HCT116 (cell line): Measurements from ENCODE around the gene AVL9. TPM values are rescaled to one million over a fixed set of nuclear protein-coding genes. Genes with fewer than 3 reads are reported as not detected.

Experiments used
- ATAC-seq: fragments of 200-7000 bp; cut with Tn5 transposase; 2 replicates; pipeline ENCODE4 v1.9.1; 2020; ENCODE audit warnings: mild to moderate bottlenecking, moderate library complexity
- BruUV-seq: library from RNA; stranded (reverse); fragments of 400-500 nt; replicated peaks from 2 replicates; lab custom pipeline; 2021; lab: Mats Ljungman, UMichigan
- CTCF ChIA-PET: fragments of 300-600 bp; sonication (Branson Sonifier 250); formaldehyde crosslinking; loops from one replicate; lab custom pipeline; 2021; ENCODE audit warnings: antibody characterized with exemption; lab: Charles Lee
- POLR2A ChIA-PET: fragments of 300-600, 350-600 bp; sonication (Branson Sonifier 250); formaldehyde crosslinking; loops from one replicate; lab custom pipeline; 2021; ENCODE audit warnings: antibody characterized with exemption; lab: Charles Lee
- RAD21 ChIA-PET, 2 experiments: fragments of 300-600 bp; sonication (Branson Sonifier 250); formaldehyde crosslinking; loops; one replicate each; lab custom pipeline; 2023; ENCODE audit warnings: low total read pairs in 2 of 2; ENCODE audit not compliant: uncharacterized antibody in 2 of 2, unreplicated experiment in 2 of 2, low non-redundant PET in 1 of 2; lab: Charles Lee
- DNase-seq: peaks from one replicate; pipeline ENCODE4 v3.0.0-alpha.2; 2010; ENCODE audit warnings: low read depth, low spot score
- H2AFZ ChIP-seq: fragments of 200-600 bp; shearing (Covaris generic), sonication (generic); 2 replicates; pipeline ENCODE4 v1.6.1; 2017; ENCODE audit warnings: low read depth, mixed run types, mixed read lengths, antibody characterized with exemption, low read length; ENCODE audit not compliant: poor library complexity, severe bottlenecking
- H3K27ac ChIP-seq: 2 replicates; pipeline ENCODE4 v1.5.1; 2012; ENCODE audit warnings: low read depth, low read length
- H3K27me3 ChIP-seq: fragments of 200-600 bp; sonication (generic); 2 replicates; pipeline ENCODE4 v1.6.1; 2016; ENCODE audit warnings: mixed run types, low read length, mixed read lengths; ENCODE audit not compliant: insufficient read depth
- H3K36me3 ChIP-seq, 2 experiments: fragments of 200-500 bp in 1 of 2; fragments of 200-600 bp in 1 of 2; sonication (Bioruptor generic) in 1 of 2; sonication (generic) in 1 of 2; 2 replicates each; pipeline versions ENCODE4 v1.5.1 to v1.6.1; 2014 to 2016; ENCODE audit warnings: low read length in 2 of 2, inconsistent platforms in 1 of 2, mixed read lengths in 1 of 2, mixed run types in 1 of 2; ENCODE audit not compliant: insufficient read depth in 2 of 2, control insufficient read depth in 1 of 2
- H3K4me1 ChIP-seq, 2 experiments: fragments of 200-600 bp in 1 of 2; sonication (generic) in 1 of 2; 2 replicates each; pipeline versions ENCODE4 v1.5.1 to v1.6.1; 2012 to 2017; ENCODE audit warnings: low read length in 2 of 2, inconsistent platforms in 1 of 2, mild to moderate bottlenecking in 1 of 2, mixed read lengths in 1 of 2, mixed run types in 1 of 2, moderate library complexity in 1 of 2; ENCODE audit not compliant: insufficient read depth in 2 of 2, control insufficient read depth in 1 of 2
- H3K4me2 ChIP-seq: fragments of 200-600 bp; sonication (generic); 2 replicates; pipeline ENCODE4 v1.6.1; 2017; ENCODE audit warnings: mixed run types, low read length, mixed read lengths
- H3K4me3 ChIP-seq, 2 experiments: fragments of 200-600 bp in 1 of 2; sonication (generic) in 1 of 2; replicated peaks in 1 of 2; 2 replicates each; pipeline ENCODE4 v1.5.1; 2011 to 2016; ENCODE audit warnings: low read length in 2 of 2, control low read depth in 1 of 2, low read depth in 1 of 2, mild to moderate bottlenecking in 1 of 2, mixed read lengths in 1 of 2, mixed run types in 1 of 2
- H3K79me2 ChIP-seq: fragments of 200-600 bp; sonication (generic); 2 replicates; pipeline ENCODE4 v1.6.1; 2017; ENCODE audit warnings: mild to moderate bottlenecking, mixed run types, low read length, moderate library complexity, mixed read lengths; ENCODE audit not compliant: insufficient read depth
- H3K9ac ChIP-seq: fragments of 200-600 bp; sonication (generic); 2 replicates; pipeline ENCODE4 v1.6.1; 2016; ENCODE audit warnings: low read length, mixed read lengths
- H3K9me2 ChIP-seq: fragments of 200-600 bp; sonication (generic), shearing (Covaris generic); 2 replicates; pipeline ENCODE4 v1.6.1; 2017; ENCODE audit warnings: mixed run types, mild to moderate bottlenecking, moderate library complexity; ENCODE audit not compliant: insufficient read depth
- H3K9me3 ChIP-seq, 2 experiments: fragments of 200-500 bp in 1 of 2; fragments of 200-600 bp in 1 of 2; sonication (Bioruptor generic) in 1 of 2; sonication (generic) in 1 of 2; 2 replicates each; pipeline ENCODE4 v1.6.1; 2014 to 2017; ENCODE audit warnings: low read length in 2 of 2, mixed read lengths in 2 of 2, inconsistent platforms in 1 of 2, low read depth in 1 of 2, mild to moderate bottlenecking in 1 of 2, mixed run types in 1 of 2, moderate library complexity in 1 of 2; ENCODE audit not compliant: control insufficient read depth in 1 of 2, insufficient read depth in 1 of 2
- H4K20me1 ChIP-seq: fragments of 200-600 bp; sonication (generic), shearing (Covaris generic); 2 replicates; pipeline ENCODE4 v1.6.1; 2017; ENCODE audit warnings: mixed run types, mild to moderate bottlenecking, moderate library complexity; ENCODE audit not compliant: insufficient read depth
- CBX3 ChIP-seq: IDR thresholded peaks from 2 replicates; pipeline ENCODE4 v1.6.1; 2012; ENCODE audit warnings: low read depth
- CEBPB ChIP-seq: IDR thresholded peaks from 2 replicates; pipeline ENCODE4 v1.6.1; 2012; ENCODE audit warnings: low read depth
- EGR1 ChIP-seq: IDR thresholded peaks from 2 replicates; pipeline ENCODE4 v1.6.1; 2012; ENCODE audit warnings: low read depth
- ELF1 ChIP-seq: IDR thresholded peaks from 2 replicates; pipeline ENCODE4 v1.6.1; 2012; ENCODE audit warnings: low read depth, borderline replicate concordance
- EZH2 ChIP-seq: fragments of 200-600 bp; sonication (generic); IDR thresholded peaks from 2 replicates; pipeline ENCODE4 v1.6.1; 2017; ENCODE audit warnings: antibody characterized with exemption, mixed run types
- FOSL1 ChIP-seq: IDR thresholded peaks from 2 replicates; pipeline ENCODE4 v1.6.1; 2012; ENCODE audit warnings: low read depth
- JUND ChIP-seq: IDR thresholded peaks from 2 replicates; pipeline ENCODE4 v1.6.1; 2012
- MAX ChIP-seq: IDR thresholded peaks from 2 replicates; pipeline ENCODE4 v1.6.1; 2012
- POLR2A ChIP-seq: IDR thresholded peaks from 2 replicates; pipeline ENCODE4 v1.7.0; 2011; ENCODE audit warnings: borderline replicate concordance; ENCODE audit not compliant: insufficient read depth, insufficient read length; ENCODE audit errors: extremely low read depth
- POLR2AphosphoS5 ChIP-seq: IDR thresholded peaks from 2 replicates; pipeline ENCODE4 v1.6.1; 2011; ENCODE audit warnings: mild to moderate bottlenecking, low read depth, low read length, moderate library complexity
- RAD21 ChIP-seq: IDR thresholded peaks from 2 replicates; pipeline ENCODE4 v1.6.1; 2012; ENCODE audit warnings: low read depth, mild to moderate bottlenecking
- SIN3A ChIP-seq: IDR thresholded peaks from 2 replicates; pipeline ENCODE4 v1.6.1; 2012; ENCODE audit warnings: low read depth
- SP1 ChIP-seq: IDR thresholded peaks from 2 replicates; pipeline ENCODE4 v1.6.1; 2012; ENCODE audit warnings: low read depth
- TCF7L2 ChIP-seq: IDR thresholded peaks from 2 replicates; pipeline ENCODE4 v1.7.0; 2011; ENCODE audit warnings: borderline replicate concordance, inconsistent platforms; ENCODE audit not compliant: insufficient read depth, insufficient read length; ENCODE audit errors: extremely low read depth
- YY1 ChIP-seq: IDR thresholded peaks from 2 replicates; pipeline ENCODE4 v1.6.1; 2011; ENCODE audit warnings: low read length, low read depth, moderate library complexity, mild to moderate bottlenecking; ENCODE audit not compliant: insufficient replicate concordance; ENCODE audit errors: extremely low read depth
- ZBTB33 ChIP-seq: IDR thresholded peaks from 2 replicates; pipeline ENCODE4 v1.6.1; 2011; ENCODE audit warnings: mild to moderate bottlenecking, low read length, moderate library complexity; ENCODE audit not compliant: insufficient replicate concordance; ENCODE audit errors: extremely low read depth
- ZFX ChIP-seq: fragments of 450-650 bp; IDR thresholded peaks from 2 replicates; pipeline ENCODE4 v1.6.1; 2017
- ZNF274 ChIP-seq: fragments of 200-500 bp; sonication (Bioruptor generic); IDR thresholded peaks from 2 replicates; pipeline ENCODE4 v1.6.1; 2014; ENCODE audit warnings: mild to moderate bottlenecking, low read depth, low read length, inconsistent platforms
- intact Hi-C: fragments of 100-400 bp; cut with micrococcal nuclease; formaldehyde crosslinking; loops from 2 replicates; pipeline ENCODE4 v1.10.0; 2022
- total RNA-seq: library from RNA; stranded (reverse); gene quantifications from one replicate; pipeline ENCODE4 v1.2.1, GENCODE V29; 2021; ENCODE audit not compliant: unreplicated experiment
- TF ChIP-seq, protein P1 (sequence below), 3 experiments: fragments of 200-600 bp in 1 of 3; sonication (generic) in 1 of 3; IDR thresholded peaks in 2 of 3; conservative IDR thresholded peaks in 1 of 3; 2 replicates each; pipeline ENCODE4 v1.5.1; 2012 to 2017; ENCODE audit warnings: low read depth in 2 of 3, low read length in 2 of 3, antibody characterized with exemption in 1 of 3, borderline replicate concordance in 1 of 3, control low read depth in 1 of 3, mild to moderate bottlenecking in 1 of 3, mixed read lengths in 1 of 3, mixed run types in 1 of 3, moderate library complexity in 1 of 3; ENCODE audit not compliant: insufficient read depth in 1 of 3

The AVL9 gene
- total RNA-seq, 1 experiment from 2014 or later, result 89.0 TPM

GRCh38 chr7:32501522-32501921 lies 6.2 kb downstream of the AVL9 start:
- Histone ChIP-seq H3K27ac (peak overlapping the region; percentile 34; the same call in 1 of the 2 replicates), H3K9me3 (no peaks in the 10 kb centered on the region), H2AFZ (no peak overlapping the region), H3K9me2 (no peaks in the 10 kb centered on the region), H3K9ac (no peak overlapping the region), H3K27me3 (no peaks in the 10 kb centered on the region), H3K4me2 (peak overlapping the region; percentile 56), H3K36me3 (no peaks in the 10 kb centered on the region), H3K79me2 (peaks cover 92% of the 10 kb centered on the region), H3K4me3 (peak overlapping the region in 1 of 2 experiments; percentile 6; a peak in 1 of 4 replicates), H3K4me1 (peaks cover 26 to 42% of the 10 kb centered on the region in 2 experiments), H4K20me1 (peaks cover 9% of the 10 kb centered on the region; the same call in 1 of the 2 replicates)
- peak; percentile 71 for ATAC-seq
- CTCF ChIA-PET, result no interaction called here
- POLR2A ChIA-PET, result interaction anchor here (0.7 kb wide), 1 partner anchor 10 kb away, joined by 3 read pairs; no protein-coding TSS in a partner anchor
- RAD21 ChIA-PET, result no interaction called here
- DNase-seq, result peak; percentile 24
- intact Hi-C loops, result loop anchor here (10.0 kb wide), 1 partner anchor 603 kb away; the partner anchor contains the start of gene RP9
- no TSS peak for BruUV-seq
- TF ChIP-seq CEBPB, result no peak
- TF ChIP-seq TCF7L2, result no peak
- TF ChIP-seq ELF1, result no peak
- TF ChIP-seq SP1, result peak; percentile 37; the same call in 1 of the 2 replicates
- TF ChIP-seq ZFX, result no peak
- TF ChIP-seq SIN3A, result peak; percentile 67
- TF ChIP-seq RAD21, result no peak
- no peak for TF ChIP-seq POLR2A
- no peak for TF ChIP-seq CBX3
- no peak for TF ChIP-seq ZNF274
- TF ChIP-seq, protein P1, sequence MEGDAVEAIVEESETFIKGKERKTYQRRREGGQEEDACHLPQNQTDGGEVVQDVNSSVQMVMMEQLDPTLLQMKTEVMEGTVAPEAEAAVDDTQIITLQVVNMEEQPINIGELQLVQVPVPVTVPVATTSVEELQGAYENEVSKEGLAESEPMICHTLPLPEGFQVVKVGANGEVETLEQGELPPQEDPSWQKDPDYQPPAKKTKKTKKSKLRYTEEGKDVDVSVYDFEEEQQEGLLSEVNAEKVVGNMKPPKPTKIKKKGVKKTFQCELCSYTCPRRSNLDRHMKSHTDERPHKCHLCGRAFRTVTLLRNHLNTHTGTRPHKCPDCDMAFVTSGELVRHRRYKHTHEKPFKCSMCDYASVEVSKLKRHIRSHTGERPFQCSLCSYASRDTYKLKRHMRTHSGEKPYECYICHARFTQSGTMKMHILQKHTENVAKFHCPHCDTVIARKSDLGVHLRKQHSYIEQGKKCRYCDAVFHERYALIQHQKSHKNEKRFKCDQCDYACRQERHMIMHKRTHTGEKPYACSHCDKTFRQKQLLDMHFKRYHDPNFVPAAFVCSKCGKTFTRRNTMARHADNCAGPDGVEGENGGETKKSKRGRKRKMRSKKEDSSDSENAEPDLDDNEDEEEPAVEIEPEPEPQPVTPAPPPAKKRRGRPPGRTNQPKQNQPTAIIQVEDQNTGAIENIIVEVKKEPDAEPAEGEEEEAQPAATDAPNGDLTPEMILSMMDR (IDR thresholded peaks at IDR 0.05 in 2 of 3, conservative IDR thresholded peaks at IDR 0.05 in 1 of 3; ENCODE audit: borderline replicate concordance in 1 of 3, insufficient read depth in 1 of 3, low read depth in 2 of 3, low read length in 2 of 3), result no peak
- TF ChIP-seq POLR2AphosphoS5, result no peak
- TF ChIP-seq YY1, result no peak
- no peak for TF ChIP-seq EZH2
- no peak for TF ChIP-seq EGR1
- no peak for TF ChIP-seq ZBTB33
- no peak for TF ChIP-seq MAX
- peak; percentile 66 for TF ChIP-seq FOSL1
- TF ChIP-seq JUND, result peak; percentile 48; the same call in 1 of the 2 replicates
